SK-N-SH treated with all-trans-retinoic acid at 6 μM for 48 hours (cell line): ENCODE data around the gene EIF5.

Source experiments
- RARB ChIP-seq: fragments of 250-450 bp; sonication (Bioruptor Pico); IDR thresholded peaks from 2 replicates; pipeline ENCODE4 v1.8.0; 2021; ENCODE audit warnings: mild to moderate bottlenecking, moderate library complexity
- ZC3H10 ChIP-seq: fragments of 250-450 bp; sonication (Bioruptor Pico); IDR thresholded peaks from 2 replicates; pipeline ENCODE4 v1.5.1; 2021; ENCODE audit warnings: mild to moderate bottlenecking, moderate library complexity
- ZNF8 ChIP-seq: fragments of 450-650 bp; formaldehyde crosslinking; IDR thresholded peaks from 2 replicates; pipeline ENCODE4 v1.5.0; 2020; ENCODE audit warnings: mild to moderate bottlenecking, moderate library complexity

DNA sequence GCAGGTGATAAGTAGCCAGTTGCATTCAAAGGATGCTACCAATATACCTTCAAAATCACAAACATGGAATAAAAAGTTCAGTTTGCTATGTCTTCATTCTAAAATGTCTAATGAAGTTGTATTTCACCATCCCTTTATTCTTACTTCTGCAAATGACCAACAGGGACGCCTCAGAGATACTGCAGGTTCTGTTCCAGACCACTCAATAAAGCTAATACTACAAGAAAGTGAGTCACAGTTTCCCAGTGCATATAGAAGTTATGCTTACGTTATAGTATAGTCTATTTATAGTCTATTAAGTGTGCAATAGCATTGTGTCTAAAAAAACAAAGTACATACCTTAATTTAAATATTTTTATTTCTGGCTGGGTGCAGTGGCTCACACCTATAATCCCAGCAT is 29.3 kb upstream of the EIF5 start:
- TF ChIP-seq RARB (CRISPR knock-in tag) (no peak), ZNF8 (no peak), ZC3H10 (no peak)
